Endothelial cell of umbilical vein (primary cell): ENCODE data around the gene DENND1A. TPM values are rescaled to one million over a fixed set of nuclear protein-coding genes. Genes with fewer than 3 reads are reported as not detected.

Experiments
- BruUV-seq: library from RNA; stranded (reverse); fragments of 400-500 nt; replicated peaks from 2 replicates; lab custom pipeline; 2021; lab: Mats Ljungman, UMichigan
- CTCF ChIA-PET: fragments of 300-600, 350-600 bp; sonication (Branson Sonifier 250); formaldehyde crosslinking; loops from one replicate; lab custom pipeline; 2021; ENCODE audit warnings: antibody characterized with exemption, inconsistent platforms; lab: Charles Lee
- POLR2A ChIA-PET: fragments of 300-600, 350-600 bp; sonication (Branson Sonifier 250); formaldehyde crosslinking; loops from one replicate; lab custom pipeline; 2021; ENCODE audit warnings: antibody characterized with exemption, inconsistent platforms; lab: Charles Lee
- DNase-seq: peaks from one replicate; pipeline ENCODE4 v3.0.0-alpha.2; 2011; ENCODE audit warnings: low read depth, low spot score
- FAIRE-seq: peaks from 2 replicates; lab custom pipeline; 2011; peaks lifted over from hg19 to GRCh38; lab: Jason Lieb, UNC
- H2AFZ ChIP-seq: 2 replicates; pipeline ENCODE4 v1.6.0; 2012; ENCODE audit warnings: low read depth, low read length, control low read depth, inconsistent platforms
- H3K27ac ChIP-seq: 2 replicates; pipeline ENCODE4 v1.5.1; 2011; ENCODE audit warnings: low read depth, mild to moderate bottlenecking, control low read depth, low read length, moderate library complexity; ENCODE audit not compliant: insufficient read depth
- H3K27me3 ChIP-seq, 2 experiments: 2 replicates each; pipeline versions ENCODE4 v1.6.0 to v1.6.1; 2011; ENCODE audit warnings: low read length in 2 of 2, mixed read lengths in 1 of 2; ENCODE audit not compliant: control insufficient read depth in 2 of 2, insufficient read depth in 2 of 2
- H3K36me3 ChIP-seq, 2 experiments: 2 replicates in 1 of 2; 3 replicates in 1 of 2; pipeline ENCODE4 v1.5.1; 2011; ENCODE audit warnings: low read length in 2 of 2, mild to moderate bottlenecking in 1 of 2, moderate library complexity in 1 of 2; ENCODE audit not compliant: control insufficient read depth in 2 of 2, insufficient read depth in 2 of 2; ENCODE audit errors: extremely low read depth in 1 of 2
- H3K4me1 ChIP-seq: 3 replicates; pipeline ENCODE4 v1.5.1; 2011; ENCODE audit warnings: mild to moderate bottlenecking, low read length; ENCODE audit not compliant: control insufficient read depth, insufficient read depth; ENCODE audit errors: extremely low read depth
- H3K4me2 ChIP-seq: 2 replicates; pipeline ENCODE4 v1.6.1; 2011; ENCODE audit warnings: low read length, control low read depth, mixed read lengths; ENCODE audit not compliant: insufficient read depth
- H3K4me3 ChIP-seq, 3 experiments: fragments of 200-600 bp in 1 of 3; sonication (generic), shearing (Covaris generic) in 1 of 3; replicated peaks in 1 of 3; 2 replicates each; pipeline ENCODE4 v1.5.1; 2011 to 2016; ENCODE audit warnings: control low read depth in 3 of 3, low read length in 3 of 3, mild to moderate bottlenecking in 2 of 3, inconsistent platforms in 1 of 3, low read depth in 1 of 3, moderate library complexity in 1 of 3; ENCODE audit not compliant: insufficient read depth in 1 of 3
- H3K79me2 ChIP-seq: 2 replicates; pipeline ENCODE4 v1.6.0; 2012; ENCODE audit warnings: low read length, inconsistent platforms; ENCODE audit not compliant: control insufficient read depth, insufficient read depth
- H3K9ac ChIP-seq: replicated peaks from 2 replicates; pipeline ENCODE3; 2011; ENCODE audit warnings: low read length, control low read depth; ENCODE audit not compliant: insufficient read depth; ENCODE audit errors: extremely low read depth
- H3K9me1 ChIP-seq: replicated peaks from 3 replicates; pipeline ENCODE4 v1.6.0; 2011; ENCODE audit warnings: mild to moderate bottlenecking, low read length; ENCODE audit not compliant: control insufficient read depth, insufficient read depth; ENCODE audit errors: extremely low read depth
- H3K9me3 ChIP-seq: replicated peaks from 2 replicates; pipeline ENCODE4 v1.5.1; 2012; ENCODE audit warnings: low read length, inconsistent platforms; ENCODE audit not compliant: control insufficient read depth, insufficient read depth
- H4K20me1 ChIP-seq: replicated peaks from 2 replicates; pipeline ENCODE3; 2011; ENCODE audit warnings: mild to moderate bottlenecking, low read length; ENCODE audit not compliant: control insufficient read depth, insufficient read depth; ENCODE audit errors: extremely low read depth
- CTCF ChIP-seq, 2 donors: IDR thresholded peaks; 1 replicate in 1 of 2; 2 replicates in 1 of 2; pipeline ENCODE4 v1.5.1; 2011; ENCODE audit warnings: low read length in 2 of 2, mild to moderate bottlenecking in 2 of 2, moderate library complexity in 2 of 2, control low read depth in 1 of 2, inconsistent platforms in 1 of 2, low read depth in 1 of 2; ENCODE audit not compliant: insufficient read depth in 1 of 2; ENCODE audit errors: extremely low read depth in 1 of 2
- FOS ChIP-seq: IDR thresholded peaks from 2 replicates; pipeline ENCODE4 v1.6.1; 2011; ENCODE audit warnings: mild to moderate bottlenecking, low read length, moderate library complexity, borderline replicate concordance; ENCODE audit not compliant: insufficient read depth
- GATA2 ChIP-seq: IDR thresholded peaks from 2 replicates; pipeline ENCODE4 v1.7.0; 2011; ENCODE audit warnings: low read depth, mild to moderate bottlenecking, moderate library complexity, mixed read lengths, low read length; ENCODE audit not compliant: insufficient read length, insufficient read depth
- JUN ChIP-seq: IDR thresholded peaks from 2 replicates; pipeline ENCODE4 v1.6.1; 2011; ENCODE audit warnings: borderline replicate concordance, low read depth; ENCODE audit not compliant: insufficient read length, insufficient read depth
- MAX ChIP-seq: IDR thresholded peaks from 2 replicates; pipeline ENCODE4 v1.6.1; 2011; ENCODE audit not compliant: insufficient read depth, insufficient read length
- MYC ChIP-seq: IDR thresholded peaks from one replicate; pipeline ENCODE4 v1.6.1; 2011; ENCODE audit warnings: mild to moderate bottlenecking, low read depth, low read length
- POLR2A ChIP-seq: IDR thresholded peaks from 2 replicates; pipeline ENCODE4 v1.6.1; 2012; ENCODE audit warnings: low read depth, mild to moderate bottlenecking, control low read depth, low read length
- dilution Hi-C: fragments of 300-500 bp; cut with MboI; formaldehyde crosslinking; loops from one replicate; pipeline ENCODE4 v1.15.0; 2019; ENCODE audit warnings: low sequenced_read_pairs; ENCODE audit not compliant: extremely low pct_ligation_motif_present
- intact Hi-C: fragments of 100-400 bp; cut with micrococcal nuclease; formaldehyde crosslinking; loops from one replicate; pipeline ENCODE4 v1.10.0; 2022
- polyA plus RNA-seq, 4 experiments: library from polyadenylated mRNA; depleted of rRNA in 3 of 4; stranded (reverse) in 3 of 4; unstranded in 1 of 4; fragments of >200 nt; gene quantifications; 2 replicates each; pipeline versions ENCODE4 v1.2.1 to v1.2.3, GENCODE V29; 2011 to 2012; ENCODE audit warnings: missing spikeins in 1 of 4
- total RNA-seq: library from RNA; stranded (reverse); gene quantifications from 2 replicates; pipeline ENCODE4 v1.2.3, GENCODE V29; 2021

Gene DENND1A
- total and polyA plus RNA-seq, 2 donors (not counting 3 experiments of a cell fraction or from before 2014, with no cell fraction given) = 18.5 to 24.5 TPM

GRCh38 chr9:123424131-123424530, 505.8 kb downstream of the DENND1A start:
- Histone ChIP-seq H3K27me3 (no peaks in the 10 kb centered on the region), H4K20me1 (no peaks in the 10 kb centered on the region), H3K4me1 (no peaks in the 10 kb centered on the region), H3K27ac (no peak overlapping the region), H3K4me3 (no peak overlapping the region), H3K36me3 (no peaks in the 10 kb centered on the region), H3K9ac (no peak overlapping the region), H3K79me2 (no peaks in the 10 kb centered on the region), H3K9me3 (no peaks in the 10 kb centered on the region), H2AFZ (no peak overlapping the region), H3K4me2 (no peak overlapping the region), H3K9me1 (no peaks in the 10 kb centered on the region)
- dilution Hi-C loops = no loop called here
- no peak for FAIRE-seq
- CTCF ChIA-PET = interaction anchor here (1.7 kb wide), 1 partner anchor 11 kb away, joined by 3 read pairs; no protein-coding TSS in a partner anchor
- no peak for TF ChIP-seq JUN
- POLR2A ChIA-PET = no interaction called here
- no peak for DNase-seq
- no TSS peak for BruUV-seq
- intact Hi-C loops = no loop called here

- DNase-seq (no peak), FAIRE-seq (no peak)
- intact Hi-C loops (no loop called here), dilution Hi-C loops (no loop called here)
- no peaks in the 10 kb centered on the region for H3K36me3 ChIP-seq
- TF ChIP-seq POLR2A (no peak), JUN (no peak), FOS (no peak), MYC (no peak), GATA2 (no peak), MAX (no peak), CTCF (IDR thresholded peaks at IDR 0.05; ENCODE audit: extremely low read depth in 1 of 2, insufficient read depth in 1 of 2, low read depth in 1 of 2, low read length in 2 of 2) (no peak)
- H3K79me2 ChIP-seq = no peaks in the 10 kb centered on the region
- H3K27ac ChIP-seq = no peak overlapping the region
- CTCF ChIA-PET = interaction anchor here (1.4 to 1.7 kb wide), 2 partner anchors 9 to 12 kb away, joined by 3 read pairs; no protein-coding TSS in a partner anchor
- H3K4me1 ChIP-seq = no peaks in the 10 kb centered on the region
- no peaks in the 10 kb centered on the region for H3K9me1 ChIP-seq
- POLR2A ChIA-PET = no interaction called here
- no peak overlapping the region for H3K4me2 ChIP-seq
- H2AFZ ChIP-seq = no peak overlapping the region
- no peaks in the 10 kb centered on the region for H4K20me1 ChIP-seq
- H3K27me3 ChIP-seq = no peaks in the 10 kb centered on the region
- no peak overlapping the region for H3K9ac ChIP-seq
- BruUV-seq = no TSS peak
- H3K4me3 ChIP-seq = no peak overlapping the region
- no peaks in the 10 kb centered on the region for H3K9me3 ChIP-seq
Measured at GRCh38 chr9:123423311-123423640, 506.6 kb downstream of the DENND1A start.
